Measurements from ENCODE around the gene DACH1.
A peak's percentile ranks its signal among the peaks of the same experiment; 100 is the strongest.

Gene DACH1

DNA sequence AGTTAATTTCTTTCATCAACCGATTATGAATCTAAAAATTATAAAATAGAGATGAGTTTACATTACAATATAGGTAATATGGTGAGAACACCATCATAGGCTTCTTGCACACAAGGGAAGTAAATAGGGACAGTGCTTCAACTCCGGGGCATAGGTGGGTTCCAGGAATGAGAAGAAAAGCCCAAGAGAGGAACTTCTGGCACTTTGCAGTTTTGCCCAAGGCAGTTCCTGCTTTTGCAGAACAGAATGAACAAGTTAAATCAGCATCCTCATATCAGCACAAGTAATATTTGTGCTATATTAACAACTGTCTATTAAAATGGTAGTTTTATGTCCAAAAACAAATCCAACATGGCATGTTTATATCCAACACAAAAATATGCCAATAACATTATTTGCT, 60.1 kb downstream of the DACH1 start (continued):
- TF ChIP-seq ZNF211 (tag by site-specific recombination; IDR thresholded peaks at IDR 0.05; ENCODE audit: low read depth) (no peak), ZNF311 (tag by site-specific recombination; IDR thresholded peaks at IDR 0.05; ENCODE audit: borderline replicate concordance) (no peak), BCL11B (tag by site-specific recombination; IDR thresholded peaks at IDR 0.05; ENCODE audit: low read depth) (no peak), ZNF324 (tag by site-specific recombination; IDR thresholded peaks at IDR 0.05) (no peak)
- TF ChIP-seq, protein P1, sequence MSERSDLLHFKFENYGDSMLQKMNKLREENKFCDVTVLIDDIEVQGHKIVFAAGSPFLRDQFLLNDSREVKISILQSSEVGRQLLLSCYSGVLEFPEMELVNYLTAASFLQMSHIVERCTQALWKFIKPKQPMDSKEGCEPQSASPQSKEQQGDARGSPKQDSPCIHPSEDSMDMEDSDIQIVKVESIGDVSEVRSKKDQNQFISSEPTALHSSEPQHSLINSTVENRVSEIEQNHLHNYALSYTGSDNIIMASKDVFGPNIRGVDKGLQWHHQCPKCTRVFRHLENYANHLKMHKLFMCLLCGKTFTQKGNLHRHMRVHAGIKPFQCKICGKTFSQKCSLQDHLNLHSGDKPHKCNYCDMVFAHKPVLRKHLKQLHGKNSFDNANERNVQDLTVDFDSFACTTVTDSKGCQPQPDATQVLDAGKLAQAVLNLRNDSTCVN (tag by site-specific recombination; optimal IDR thresholded peaks at IDR 0.05): no peak
- TF ChIP-seq, protein P2, sequence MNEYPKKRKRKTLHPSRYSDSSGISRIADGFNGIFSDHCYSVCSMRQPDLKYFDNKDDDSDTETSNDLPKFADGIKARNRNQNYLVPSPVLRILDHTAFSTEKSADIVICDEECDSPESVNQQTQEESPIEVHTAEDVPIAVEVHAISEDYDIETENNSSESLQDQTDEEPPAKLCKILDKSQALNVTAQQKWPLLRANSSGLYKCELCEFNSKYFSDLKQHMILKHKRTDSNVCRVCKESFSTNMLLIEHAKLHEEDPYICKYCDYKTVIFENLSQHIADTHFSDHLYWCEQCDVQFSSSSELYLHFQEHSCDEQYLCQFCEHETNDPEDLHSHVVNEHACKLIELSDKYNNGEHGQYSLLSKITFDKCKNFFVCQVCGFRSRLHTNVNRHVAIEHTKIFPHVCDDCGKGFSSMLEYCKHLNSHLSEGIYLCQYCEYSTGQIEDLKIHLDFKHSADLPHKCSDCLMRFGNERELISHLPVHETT (tag by site-specific recombination; IDR thresholded peaks at IDR 0.05): no peak
- TF ChIP-seq, protein P3, sequence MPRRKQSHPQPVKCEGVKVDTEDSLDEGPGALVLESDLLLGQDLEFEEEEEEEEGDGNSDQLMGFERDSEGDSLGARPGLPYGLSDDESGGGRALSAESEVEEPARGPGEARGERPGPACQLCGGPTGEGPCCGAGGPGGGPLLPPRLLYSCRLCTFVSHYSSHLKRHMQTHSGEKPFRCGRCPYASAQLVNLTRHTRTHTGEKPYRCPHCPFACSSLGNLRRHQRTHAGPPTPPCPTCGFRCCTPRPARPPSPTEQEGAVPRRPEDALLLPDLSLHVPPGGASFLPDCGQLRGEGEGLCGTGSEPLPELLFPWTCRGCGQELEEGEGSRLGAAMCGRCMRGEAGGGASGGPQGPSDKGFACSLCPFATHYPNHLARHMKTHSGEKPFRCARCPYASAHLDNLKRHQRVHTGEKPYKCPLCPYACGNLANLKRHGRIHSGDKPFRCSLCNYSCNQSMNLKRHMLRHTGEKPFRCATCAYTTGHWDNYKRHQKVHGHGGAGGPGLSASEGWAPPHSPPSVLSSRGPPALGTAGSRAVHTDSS (tag by site-specific recombination; IDR thresholded peaks at IDR 0.05): no peak

DNA sequence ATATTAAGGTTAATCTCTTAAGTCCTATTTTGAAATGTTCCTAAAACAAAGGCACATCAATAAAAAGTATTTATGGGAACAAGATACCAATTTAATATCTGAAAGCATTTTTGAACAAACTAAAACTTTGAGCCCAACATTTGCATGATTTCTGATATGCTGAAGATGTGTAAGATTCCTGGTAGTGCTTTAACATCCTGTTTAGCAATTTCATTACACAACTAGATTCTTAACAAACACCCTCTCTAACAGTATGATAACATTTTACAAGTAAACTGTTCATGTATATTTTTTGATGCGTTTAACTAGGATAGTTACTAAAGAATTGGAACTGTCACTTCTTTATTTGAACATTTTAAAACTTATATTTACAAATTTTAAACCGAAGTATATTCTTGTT, 63.9 kb downstream of the DACH1 start:
- TF ChIP-seq, protein P4, sequence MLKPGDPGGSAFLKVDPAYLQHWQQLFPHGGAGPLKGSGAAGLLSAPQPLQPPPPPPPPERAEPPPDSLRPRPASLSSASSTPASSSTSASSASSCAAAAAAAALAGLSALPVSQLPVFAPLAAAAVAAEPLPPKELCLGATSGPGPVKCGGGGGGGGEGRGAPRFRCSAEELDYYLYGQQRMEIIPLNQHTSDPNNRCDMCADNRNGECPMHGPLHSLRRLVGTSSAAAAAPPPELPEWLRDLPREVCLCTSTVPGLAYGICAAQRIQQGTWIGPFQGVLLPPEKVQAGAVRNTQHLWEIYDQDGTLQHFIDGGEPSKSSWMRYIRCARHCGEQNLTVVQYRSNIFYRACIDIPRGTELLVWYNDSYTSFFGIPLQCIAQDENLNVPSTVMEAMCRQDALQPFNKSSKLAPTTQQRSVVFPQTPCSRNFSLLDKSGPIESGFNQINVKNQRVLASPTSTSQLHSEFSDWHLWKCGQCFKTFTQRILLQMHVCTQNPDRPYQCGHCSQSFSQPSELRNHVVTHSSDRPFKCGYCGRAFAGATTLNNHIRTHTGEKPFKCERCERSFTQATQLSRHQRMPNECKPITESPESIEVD (tag by site-specific recombination; IDR thresholded peaks at IDR 0.05): 0 out of 2 replicates have a peak, but pooled peaks have one; percentile 29
- TF ChIP-seq ZFP69B (tag by site-specific recombination; IDR thresholded peaks at IDR 0.05): no peak
- ChIA-PET POLR2A (no interaction called here), CTCF (no interaction called here)
- Histone ChIP-seq H3K4me1 (ENCODE audit: control insufficient read depth, insufficient read depth, low read length) (no peaks in the 10 kb centered on the region), H3K27ac (ENCODE audit: extremely low read depth, low read depth, low read length) (no peak overlapping the region), H3K4me3 (ENCODE audit: low read depth, low read length) (no peak overlapping the region), H3K36me3 (ENCODE audit: control insufficient read depth in 2 of 2, insufficient read depth in 1 of 2, low read length in 2 of 2) (no peaks in the 10 kb centered on the region), H3K9me3 (ENCODE audit: control insufficient read depth, insufficient read depth, low read depth, low read length) (no peaks in the 10 kb centered on the region)

DNA sequence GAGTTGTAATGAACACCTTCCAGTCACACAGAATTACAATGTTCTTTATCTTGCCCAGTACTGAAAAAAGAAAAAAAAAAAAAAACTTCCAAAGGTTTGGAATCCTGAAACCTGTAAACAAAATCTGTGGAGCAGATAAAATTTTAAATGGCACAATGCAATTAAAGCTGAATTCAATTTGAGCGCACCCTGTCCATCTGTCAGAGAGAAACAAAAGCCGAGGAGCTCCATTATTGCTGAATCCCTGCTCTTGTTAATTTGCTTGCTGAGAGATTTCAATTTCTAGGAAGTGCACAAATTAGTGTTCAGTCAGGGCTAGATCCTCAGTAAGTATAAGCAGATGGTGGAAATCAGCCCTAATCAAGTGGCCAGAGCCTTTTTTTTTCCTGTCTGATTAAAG, 65.2 kb downstream of the DACH1 start:
- Histone ChIP-seq H3K27ac (ENCODE audit: extremely low read depth, low read depth, low read length) (no peak overlapping the region), H3K36me3 (ENCODE audit: control insufficient read depth in 2 of 2, insufficient read depth in 1 of 2, low read length in 2 of 2) (no peaks in the 10 kb centered on the region), H3K9me3 (ENCODE audit: control insufficient read depth, insufficient read depth, low read depth, low read length) (no peaks in the 10 kb centered on the region), H3K4me1 (ENCODE audit: control insufficient read depth, insufficient read depth, low read length) (no peaks in the 10 kb centered on the region; the same call in 1 of the 2 replicates), H3K4me3 (ENCODE audit: low read depth, low read length) (no peak overlapping the region)
- ChIA-PET CTCF (no interaction called here), POLR2A (interaction anchor here (0.7 kb wide), 1 partner anchor 37 kb away, joined by 4 read pairs; no protein-coding TSS in a partner anchor)
- TF ChIP-seq ZNF311 (tag by site-specific recombination; IDR thresholded peaks at IDR 0.05; ENCODE audit: borderline replicate concordance): no peak
- no peak for TF ChIP-seq ZNF174 (tag by site-specific recombination; IDR thresholded peaks at IDR 0.05)
- TF ChIP-seq, protein P5, sequence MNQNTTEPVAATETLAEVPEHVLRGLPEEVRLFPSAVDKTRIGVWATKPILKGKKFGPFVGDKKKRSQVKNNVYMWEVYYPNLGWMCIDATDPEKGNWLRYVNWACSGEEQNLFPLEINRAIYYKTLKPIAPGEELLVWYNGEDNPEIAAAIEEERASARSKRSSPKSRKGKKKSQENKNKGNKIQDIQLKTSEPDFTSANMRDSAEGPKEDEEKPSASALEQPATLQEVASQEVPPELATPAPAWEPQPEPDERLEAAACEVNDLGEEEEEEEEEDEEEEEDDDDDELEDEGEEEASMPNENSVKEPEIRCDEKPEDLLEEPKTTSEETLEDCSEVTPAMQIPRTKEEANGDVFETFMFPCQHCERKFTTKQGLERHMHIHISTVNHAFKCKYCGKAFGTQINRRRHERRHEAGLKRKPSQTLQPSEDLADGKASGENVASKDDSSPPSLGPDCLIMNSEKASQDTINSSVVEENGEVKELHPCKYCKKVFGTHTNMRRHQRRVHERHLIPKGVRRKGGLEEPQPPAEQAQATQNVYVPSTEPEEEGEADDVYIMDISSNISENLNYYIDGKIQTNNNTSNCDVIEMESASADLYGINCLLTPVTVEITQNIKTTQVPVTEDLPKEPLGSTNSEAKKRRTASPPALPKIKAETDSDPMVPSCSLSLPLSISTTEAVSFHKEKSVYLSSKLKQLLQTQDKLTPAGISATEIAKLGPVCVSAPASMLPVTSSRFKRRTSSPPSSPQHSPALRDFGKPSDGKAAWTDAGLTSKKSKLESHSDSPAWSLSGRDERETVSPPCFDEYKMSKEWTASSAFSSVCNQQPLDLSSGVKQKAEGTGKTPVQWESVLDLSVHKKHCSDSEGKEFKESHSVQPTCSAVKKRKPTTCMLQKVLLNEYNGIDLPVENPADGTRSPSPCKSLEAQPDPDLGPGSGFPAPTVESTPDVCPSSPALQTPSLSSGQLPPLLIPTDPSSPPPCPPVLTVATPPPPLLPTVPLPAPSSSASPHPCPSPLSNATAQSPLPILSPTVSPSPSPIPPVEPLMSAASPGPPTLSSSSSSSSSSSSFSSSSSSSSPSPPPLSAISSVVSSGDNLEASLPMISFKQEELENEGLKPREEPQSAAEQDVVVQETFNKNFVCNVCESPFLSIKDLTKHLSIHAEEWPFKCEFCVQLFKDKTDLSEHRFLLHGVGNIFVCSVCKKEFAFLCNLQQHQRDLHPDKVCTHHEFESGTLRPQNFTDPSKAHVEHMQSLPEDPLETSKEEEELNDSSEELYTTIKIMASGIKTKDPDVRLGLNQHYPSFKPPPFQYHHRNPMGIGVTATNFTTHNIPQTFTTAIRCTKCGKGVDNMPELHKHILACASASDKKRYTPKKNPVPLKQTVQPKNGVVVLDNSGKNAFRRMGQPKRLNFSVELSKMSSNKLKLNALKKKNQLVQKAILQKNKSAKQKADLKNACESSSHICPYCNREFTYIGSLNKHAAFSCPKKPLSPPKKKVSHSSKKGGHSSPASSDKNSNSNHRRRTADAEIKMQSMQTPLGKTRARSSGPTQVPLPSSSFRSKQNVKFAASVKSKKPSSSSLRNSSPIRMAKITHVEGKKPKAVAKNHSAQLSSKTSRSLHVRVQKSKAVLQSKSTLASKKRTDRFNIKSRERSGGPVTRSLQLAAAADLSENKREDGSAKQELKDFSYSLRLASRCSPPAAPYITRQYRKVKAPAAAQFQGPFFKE (tag by site-specific recombination; IDR thresholded peaks at IDR 0.05; ENCODE audit: borderline replicate concordance): no peak
- no peak for TF ChIP-seq ZNF433 (tag by site-specific recombination; IDR thresholded peaks at IDR 0.05; ENCODE audit: low read depth)
- TF ChIP-seq ZBTB17 (tag by site-specific recombination; IDR thresholded peaks at IDR 0.05): peak; percentile 52; the same call in 1 of the 2 replicates
- TF ChIP-seq ZNF266 (tag by site-specific recombination; IDR thresholded peaks at IDR 0.05; ENCODE audit: low read depth): no peak
- TF ChIP-seq, protein P6, sequence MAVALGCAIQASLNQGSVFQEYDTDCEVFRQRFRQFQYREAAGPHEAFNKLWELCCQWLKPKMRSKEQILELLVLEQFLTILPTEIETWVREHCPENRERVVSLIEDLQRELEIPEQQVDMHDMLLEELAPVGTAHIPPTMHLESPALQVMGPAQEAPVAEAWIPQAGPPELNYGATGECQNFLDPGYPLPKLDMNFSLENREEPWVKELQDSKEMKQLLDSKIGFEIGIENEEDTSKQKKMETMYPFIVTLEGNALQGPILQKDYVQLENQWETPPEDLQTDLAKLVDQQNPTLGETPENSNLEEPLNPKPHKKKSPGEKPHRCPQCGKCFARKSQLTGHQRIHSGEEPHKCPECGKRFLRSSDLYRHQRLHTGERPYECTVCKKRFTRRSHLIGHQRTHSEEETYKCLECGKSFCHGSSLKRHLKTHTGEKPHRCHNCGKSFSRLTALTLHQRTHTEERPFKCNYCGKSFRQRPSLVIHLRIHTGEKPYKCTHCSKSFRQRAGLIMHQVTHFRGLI (tag by site-specific recombination; IDR thresholded peaks at IDR 0.05): no peak
- 0 out of 2 replicates have a peak, but pooled peaks have one; percentile 42 for TF ChIP-seq IKZF3 (tag by site-specific recombination; IDR thresholded peaks at IDR 0.05)
- TF ChIP-seq, protein P7, sequence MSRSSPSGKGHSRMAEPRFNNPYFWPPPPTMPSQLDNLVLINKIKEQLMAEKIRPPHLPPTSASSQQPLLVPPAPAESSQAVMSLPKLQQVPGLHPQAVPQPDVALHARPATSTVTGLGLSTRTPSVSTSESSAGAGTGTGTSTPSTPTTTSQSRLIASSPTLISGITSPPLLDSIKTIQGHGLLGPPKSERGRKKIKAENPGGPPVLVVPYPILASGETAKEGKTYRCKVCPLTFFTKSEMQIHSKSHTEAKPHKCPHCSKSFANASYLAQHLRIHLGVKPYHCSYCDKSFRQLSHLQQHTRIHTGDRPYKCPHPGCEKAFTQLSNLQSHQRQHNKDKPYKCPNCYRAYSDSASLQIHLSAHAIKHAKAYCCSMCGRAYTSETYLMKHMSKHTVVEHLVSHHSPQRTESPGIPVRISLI (tag by site-specific recombination; IDR thresholded peaks at IDR 0.05): peak; percentile 39; the same call in 1 of the 2 replicates
- TF ChIP-seq ZNF211 (tag by site-specific recombination; IDR thresholded peaks at IDR 0.05; ENCODE audit: low read depth): no peak
